ENCODE results near the gene KDM4C. TPM values are rescaled to one million over a fixed set of nuclear protein-coding genes. Genes with fewer than 3 reads are reported as not detected.

Gene KDM4C
- polyA plus RNA-seq, 2 of the 4 experiments (the other 2 are of a cell fraction): 9.6 to 15.6 TPM

GRCh38 chr9:7209990-7210389 lies 452.2 kb downstream of the KDM4C start:
- H3K9me3 ChIP-seq: no peaks in the 10 kb centered on the region
- 61% methylated on average over 3 of the region's 3 CpGs for WGBS (ENCODE audit: missing lambda C conversion rate)
- H3K4me2 ChIP-seq: no peak overlapping the region
- FAIRE-seq: no peak
- ATAC-seq: no peak
- H3K27ac ChIP-seq: no peak overlapping the region
- POLR2A ChIA-PET: no interaction called here
- CTCF ChIA-PET: interaction anchor here (2.0 kb wide), 1 partner anchor 24 kb away, joined by 5 read pairs; no protein-coding TSS in a partner anchor
- H3K4me3 ChIP-seq: no peak overlapping the region
- no peak for DNase-seq (ENCODE audit: low read depth in 1 of 2, low spot score in 1 of 2)
- no peaks in the 10 kb centered on the region for H3K4me1 ChIP-seq
- no peak for TF ChIP-seq EHMT2 (IDR thresholded peaks at IDR 0.05; ENCODE audit: low read depth)
- no peak for TF ChIP-seq REST (IDR thresholded peaks at IDR 0.05)
- no peak for TF ChIP-seq JUNB (IDR thresholded peaks at IDR 0.05)
- TF ChIP-seq, protein P1, sequence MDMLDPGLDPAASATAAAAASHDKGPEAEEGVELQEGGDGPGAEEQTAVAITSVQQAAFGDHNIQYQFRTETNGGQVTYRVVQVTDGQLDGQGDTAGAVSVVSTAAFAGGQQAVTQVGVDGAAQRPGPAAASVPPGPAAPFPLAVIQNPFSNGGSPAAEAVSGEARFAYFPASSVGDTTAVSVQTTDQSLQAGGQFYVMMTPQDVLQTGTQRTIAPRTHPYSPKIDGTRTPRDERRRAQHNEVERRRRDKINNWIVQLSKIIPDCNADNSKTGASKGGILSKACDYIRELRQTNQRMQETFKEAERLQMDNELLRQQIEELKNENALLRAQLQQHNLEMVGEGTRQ (IDR thresholded peaks at IDR 0.05): no peak
- no peak for TF ChIP-seq ZNF302 (CRISPR knock-in tag; IDR thresholded peaks at IDR 0.05)
- no peak for TF ChIP-seq HEYL (CRISPR knock-in tag; IDR thresholded peaks at IDR 0.05)
- no peak for TF ChIP-seq HOXB13 (CRISPR knock-in tag; IDR thresholded peaks at IDR 0.05; ENCODE audit: low read depth)
- TF ChIP-seq, protein P2, sequence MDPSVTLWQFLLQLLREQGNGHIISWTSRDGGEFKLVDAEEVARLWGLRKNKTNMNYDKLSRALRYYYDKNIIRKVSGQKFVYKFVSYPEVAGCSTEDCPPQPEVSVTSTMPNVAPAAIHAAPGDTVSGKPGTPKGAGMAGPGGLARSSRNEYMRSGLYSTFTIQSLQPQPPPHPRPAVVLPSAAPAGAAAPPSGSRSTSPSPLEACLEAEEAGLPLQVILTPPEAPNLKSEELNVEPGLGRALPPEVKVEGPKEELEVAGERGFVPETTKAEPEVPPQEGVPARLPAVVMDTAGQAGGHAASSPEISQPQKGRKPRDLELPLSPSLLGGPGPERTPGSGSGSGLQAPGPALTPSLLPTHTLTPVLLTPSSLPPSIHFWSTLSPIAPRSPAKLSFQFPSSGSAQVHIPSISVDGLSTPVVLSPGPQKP (IDR thresholded peaks at IDR 0.05; ENCODE audit: low read depth, low read length): no peak
- no peak for TF ChIP-seq KDM1A (IDR thresholded peaks at IDR 0.05; ENCODE audit: low read depth)

DNA sequence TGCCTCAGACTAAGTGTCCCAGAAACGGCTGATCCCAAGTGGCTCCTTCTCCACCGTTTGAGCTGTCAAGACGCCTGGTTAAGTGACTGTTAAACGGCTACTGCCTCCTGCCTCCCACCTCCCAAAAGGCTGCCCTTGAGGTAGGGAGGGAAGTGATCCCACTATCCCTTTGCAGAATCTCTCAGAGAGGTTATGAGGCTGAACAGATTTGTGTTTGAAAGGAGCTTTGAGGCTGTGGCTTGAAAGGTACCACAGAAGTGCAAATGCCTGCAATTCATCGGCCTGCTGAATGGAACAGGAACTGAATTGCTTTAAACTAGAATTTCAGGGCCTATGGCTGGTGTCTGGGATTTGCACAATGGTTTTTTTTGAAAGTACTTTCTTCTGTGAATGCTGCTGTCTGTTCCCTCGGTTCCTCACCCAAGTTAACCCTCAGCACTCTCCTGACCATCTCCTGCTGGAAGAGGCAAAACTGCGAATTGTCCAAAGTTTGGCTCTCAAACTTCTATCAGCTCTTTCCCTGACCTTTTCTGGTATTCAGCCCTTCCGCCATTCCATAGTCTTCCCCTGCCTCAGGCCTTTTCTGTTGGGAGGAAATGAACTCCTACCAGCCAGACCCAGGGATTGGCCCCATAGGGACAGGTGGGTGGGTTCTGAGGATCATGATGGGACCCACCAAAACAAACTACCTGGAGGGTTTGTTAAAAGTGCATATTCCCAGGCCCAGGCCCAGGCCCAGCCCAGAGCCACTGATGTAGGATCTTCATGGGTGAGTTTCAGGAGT lies 453.3 kb downstream of the KDM4C start:
- POLR2A ChIA-PET: no interaction called here
- TF ChIP-seq RARB (CRISPR knock-in tag; IDR thresholded peaks at IDR 0.05) (no peak), EHF (CRISPR knock-in tag; IDR thresholded peaks at IDR 0.05) (no peak), MAZ (IDR thresholded peaks at IDR 0.05; ENCODE audit: borderline replicate concordance, low read depth, low read length) (no peak), CEBPB (IDR thresholded peaks at IDR 0.05) (no peak), CTCF (IDR thresholded peaks at IDR 0.05) (no peak), ZNF302 (CRISPR knock-in tag; IDR thresholded peaks at IDR 0.05) (no peak), ESRRA (IDR thresholded peaks at IDR 0.05; ENCODE audit: borderline replicate concordance, low read length) (no peak), KDM5A (IDR thresholded peaks at IDR 0.05) (no peak), EHMT2 (IDR thresholded peaks at IDR 0.05; ENCODE audit: low read depth) (no peak)
- Histone ChIP-seq H3K4me2 (no peak overlapping the region), H3K9me3 (0 out of 3 replicates have a peak, but pooled peaks cover 3% of the 10 kb centered on the region), H3K4me3 (no peak overlapping the region), H3K27ac (no peak overlapping the region), H3K4me1 (no peaks in the 10 kb centered on the region)
- FAIRE-seq (no peak), ATAC-seq (no peak), DNase-seq (ENCODE audit: low read depth in 1 of 2, low spot score in 1 of 2) (no peak)
- CTCF ChIA-PET: interaction anchor here (1.5 to 2.0 kb wide), 2 partner anchors 17 to 23 kb away, joined by 5 read pairs; no protein-coding TSS in a partner anchor
- WGBS (ENCODE audit: missing lambda C conversion rate): 63% methylated on average over 8 of the region's 8 CpGs

All from A549 (cell line).